Measurements from ENCODE around the gene DIO3.

DIO3 gene

GRCh38 chr14:101584055-101584859 is 23.0 kb downstream of the DIO3 start:
- peak; percentile 62 for DNase-seq

GRCh38 chr14:101585211-101585610 is 23.9 kb downstream of the DIO3 start:
- DNase-seq: peak; percentile 44

- DNase-seq: peak; percentile 48
Measured at GRCh38 chr14:101586531-101587430, 25.5 kb downstream of the DIO3 start.

- DNase-seq: peak; percentile 50
Measured at GRCh38 chr14:101587441-101587911, 26.2 kb downstream of the DIO3 start.

- DNase-seq: peak; percentile 16
Measured at GRCh38 chr14:101588286-101588975, 27.1 kb downstream of the DIO3 start.

- DNase-seq: no peak
Measured at GRCh38 chr14:101588990-101589389, 27.7 kb downstream of the DIO3 start.

GRCh38 chr14:101589486-101590015 is 28.3 kb downstream of the DIO3 start:
- no peak for DNase-seq

- peak; percentile 53 for DNase-seq
Measured at GRCh38 chr14:101590062-101590461, 28.8 kb downstream of the DIO3 start.

GRCh38 chr14:101590616-101591015 is 29.3 kb downstream of the DIO3 start:
- peak; percentile 54 for DNase-seq

- DNase-seq: peak; percentile 58
Measured at GRCh38 chr14:101591121-101591520, 29.8 kb downstream of the DIO3 start.

GRCh38 chr14:101591582-101591981 is 30.3 kb downstream of the DIO3 start:
- no peak for DNase-seq

GRCh38 chr14:101593411-101594238 is 32.3 kb downstream of the DIO3 start:
- DNase-seq: peak; percentile 61

GRCh38 chr14:101594511-101595148 is 33.3 kb downstream of the DIO3 start:
- peak; percentile 54 for DNase-seq

GRCh38 chr14:101595349-101595748 is 34.1 kb downstream of the DIO3 start:
- DNase-seq: peak; percentile 62

- peak; percentile 65 for DNase-seq
Measured at GRCh38 chr14:101595887-101596721, 34.8 kb downstream of the DIO3 start.

GRCh38 chr14:101596742-101597141 is 35.4 kb downstream of the DIO3 start:
- DNase-seq: no peak

GRCh38 chr14:101598159-101598558 is 36.9 kb downstream of the DIO3 start:
- peak; percentile 34 for DNase-seq

- DNase-seq: peak; percentile 25
Measured at GRCh38 chr14:101598571-101599233, 37.4 kb downstream of the DIO3 start.

GRCh38 chr14:101599234-101599885 is 38.1 kb downstream of the DIO3 start:
- DNase-seq: peak; percentile 30

All from activated effector memory CD4-positive, alpha-beta T cell treated with anti-CD3 and anti-CD28 coated beads, Interleukin-2, amount 50 U/mL, for 16 hours (primary cell).